Superior temporal gyrus (tissue), 1 donor: ENCODE data around the gene SIGLEC9.
"Not testable (repeated sequence)": the region's sequence is repeated elsewhere in the genome, so short reads cannot be mapped to it uniquely, and the experiment has no call there.

Experiments used
- DNase-seq: peaks from one replicate; pipeline ENCODE4 v3.0.0-alpha.2; 2016; ENCODE audit errors: extremely low spot score

The SIGLEC9 gene

DNA sequence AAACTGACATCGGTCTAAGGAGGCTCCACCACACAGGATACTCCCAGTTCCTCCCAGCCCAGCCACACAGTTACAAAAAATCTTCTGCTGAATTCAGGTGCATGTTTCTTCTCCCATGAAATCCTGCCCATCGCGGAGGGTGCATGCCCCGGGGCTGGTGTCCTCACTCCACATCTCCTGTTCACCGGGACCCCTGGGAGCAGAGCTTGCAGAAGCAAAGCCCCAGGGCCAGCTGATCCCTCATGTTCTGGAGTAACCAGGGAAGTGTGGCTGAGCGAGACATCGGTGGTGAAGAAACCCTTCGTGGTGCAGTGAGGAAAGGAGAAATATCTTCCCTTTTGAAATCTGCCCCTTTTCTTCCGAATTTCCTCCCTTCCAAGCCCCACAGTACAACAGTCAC, 904 bp upstream of the SIGLEC9 start:
- DNase-seq: no peak

DNA sequence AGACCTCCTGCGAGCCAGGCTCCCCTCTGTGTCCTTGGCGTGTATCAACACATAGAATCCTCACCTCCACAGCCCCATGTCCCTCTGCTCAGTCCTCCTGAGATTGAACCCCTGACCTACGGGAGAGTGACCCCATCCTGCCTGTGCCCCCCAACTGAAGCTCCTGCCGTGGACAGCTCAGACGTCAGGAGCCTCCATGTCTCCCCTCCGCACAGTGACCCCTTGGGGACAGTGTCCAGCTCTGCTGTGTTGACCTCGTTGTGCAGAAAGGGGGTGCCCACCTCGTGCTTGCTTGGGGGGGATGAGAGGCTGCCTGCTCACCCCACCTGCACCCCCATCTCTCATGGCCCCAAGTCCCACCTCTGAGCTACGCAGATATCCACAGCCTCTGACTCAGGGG, 490 bp upstream of the SIGLEC9 start:
- no peak for DNase-seq

DNA sequence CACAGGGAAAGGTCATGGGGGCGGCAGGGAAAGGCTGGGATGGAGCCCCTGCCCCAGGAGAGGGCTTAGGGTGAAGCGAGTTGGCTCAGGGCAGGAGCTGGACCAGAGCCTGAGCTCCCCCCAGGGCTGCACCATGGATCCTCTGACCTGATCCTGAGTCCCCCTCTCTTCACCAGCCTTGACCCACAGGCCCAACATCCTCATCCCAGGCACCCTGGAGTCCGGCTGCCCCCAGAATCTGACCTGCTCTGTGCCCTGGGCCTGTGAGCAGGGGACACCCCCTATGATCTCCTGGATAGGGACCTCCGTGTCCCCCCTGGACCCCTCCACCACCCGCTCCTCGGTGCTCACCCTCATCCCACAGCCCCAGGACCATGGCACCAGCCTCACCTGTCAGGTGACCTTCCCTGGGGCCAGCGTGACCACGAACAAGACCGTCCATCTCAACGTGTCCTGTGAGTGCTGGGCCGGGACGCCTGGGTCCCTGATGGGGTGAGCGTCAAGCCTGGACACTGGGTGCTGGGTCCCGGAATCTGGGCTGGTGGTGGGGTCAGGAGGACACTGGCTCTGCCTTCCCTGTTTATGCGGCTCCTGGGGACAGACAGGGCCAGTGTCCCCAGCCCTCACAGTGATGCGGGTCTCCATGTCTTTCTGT, 842 bp downstream of the SIGLEC9 start:
- no peak for DNase-seq

DNA sequence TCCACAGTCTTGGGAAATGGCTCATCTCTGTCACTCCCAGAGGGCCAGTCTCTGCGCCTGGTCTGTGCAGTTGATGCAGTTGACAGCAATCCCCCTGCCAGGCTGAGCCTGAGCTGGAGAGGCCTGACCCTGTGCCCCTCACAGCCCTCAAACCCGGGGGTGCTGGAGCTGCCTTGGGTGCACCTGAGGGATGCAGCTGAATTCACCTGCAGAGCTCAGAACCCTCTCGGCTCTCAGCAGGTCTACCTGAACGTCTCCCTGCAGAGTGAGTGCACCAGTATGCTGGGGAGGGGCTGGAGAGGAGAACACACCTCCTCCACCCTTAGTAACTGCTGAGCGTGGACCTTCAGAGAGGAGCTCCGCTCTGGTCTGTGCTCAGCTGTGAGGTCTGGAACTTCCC, 2.3 kb downstream of the SIGLEC9 start:
- DNase-seq: no peak

DNA sequence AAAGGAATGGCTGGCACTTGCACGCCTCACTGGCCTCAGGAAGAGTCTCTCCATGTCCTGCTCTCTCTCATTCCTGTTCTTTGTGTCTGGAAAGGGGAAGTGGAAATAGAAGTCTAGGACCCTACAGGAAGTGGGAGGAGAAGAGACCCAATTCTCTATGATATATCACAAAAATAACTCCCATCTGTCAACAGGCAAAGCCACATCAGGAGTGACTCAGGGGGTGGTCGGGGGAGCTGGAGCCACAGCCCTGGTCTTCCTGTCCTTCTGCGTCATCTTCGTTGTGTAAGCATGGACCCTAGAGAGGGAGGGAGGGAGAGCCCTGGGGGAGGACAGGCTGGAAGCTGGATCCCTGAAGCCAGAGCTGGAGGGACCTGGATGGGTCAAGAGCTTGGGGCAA, 3.0 kb downstream of the SIGLEC9 start:
- no peak for DNase-seq

DNA sequence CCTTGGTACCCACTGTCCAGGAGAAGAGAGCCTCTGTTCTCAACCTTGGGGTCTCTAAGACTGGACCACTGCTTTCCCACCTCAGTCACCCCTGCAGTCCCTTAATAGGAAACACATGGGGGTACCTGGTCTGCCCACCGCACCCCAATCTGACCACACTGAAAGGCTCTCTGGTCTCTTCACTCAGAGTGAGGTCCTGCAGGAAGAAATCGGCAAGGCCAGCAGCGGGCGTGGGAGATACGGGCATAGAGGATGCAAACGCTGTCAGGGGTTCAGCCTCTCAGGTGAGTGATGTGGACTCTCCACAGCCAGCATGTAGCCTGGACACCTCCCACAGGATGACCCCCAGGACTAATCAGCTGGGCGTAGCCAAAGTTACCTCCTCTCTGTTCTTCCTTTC, 3.5 kb downstream of the SIGLEC9 start:
- DNase-seq: no peak

DNA sequence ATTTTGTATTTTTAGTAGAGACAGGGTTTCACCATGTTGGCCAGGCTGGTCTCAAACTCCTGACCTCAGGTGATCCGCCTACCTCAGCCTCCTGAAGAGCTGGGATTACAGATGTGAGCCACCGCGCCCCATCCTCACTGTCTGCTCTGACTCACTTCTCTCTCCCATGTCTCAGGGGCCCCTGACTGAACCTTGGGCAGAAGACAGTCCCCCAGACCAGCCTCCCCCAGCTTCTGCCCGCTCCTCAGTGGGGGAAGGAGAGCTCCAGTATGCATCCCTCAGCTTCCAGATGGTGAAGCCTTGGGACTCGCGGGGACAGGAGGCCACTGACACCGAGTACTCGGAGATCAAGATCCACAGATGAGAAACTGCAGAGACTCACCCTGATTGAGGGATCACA, 5.0 kb downstream of the SIGLEC9 start:
- no peak for DNase-seq

DNA sequence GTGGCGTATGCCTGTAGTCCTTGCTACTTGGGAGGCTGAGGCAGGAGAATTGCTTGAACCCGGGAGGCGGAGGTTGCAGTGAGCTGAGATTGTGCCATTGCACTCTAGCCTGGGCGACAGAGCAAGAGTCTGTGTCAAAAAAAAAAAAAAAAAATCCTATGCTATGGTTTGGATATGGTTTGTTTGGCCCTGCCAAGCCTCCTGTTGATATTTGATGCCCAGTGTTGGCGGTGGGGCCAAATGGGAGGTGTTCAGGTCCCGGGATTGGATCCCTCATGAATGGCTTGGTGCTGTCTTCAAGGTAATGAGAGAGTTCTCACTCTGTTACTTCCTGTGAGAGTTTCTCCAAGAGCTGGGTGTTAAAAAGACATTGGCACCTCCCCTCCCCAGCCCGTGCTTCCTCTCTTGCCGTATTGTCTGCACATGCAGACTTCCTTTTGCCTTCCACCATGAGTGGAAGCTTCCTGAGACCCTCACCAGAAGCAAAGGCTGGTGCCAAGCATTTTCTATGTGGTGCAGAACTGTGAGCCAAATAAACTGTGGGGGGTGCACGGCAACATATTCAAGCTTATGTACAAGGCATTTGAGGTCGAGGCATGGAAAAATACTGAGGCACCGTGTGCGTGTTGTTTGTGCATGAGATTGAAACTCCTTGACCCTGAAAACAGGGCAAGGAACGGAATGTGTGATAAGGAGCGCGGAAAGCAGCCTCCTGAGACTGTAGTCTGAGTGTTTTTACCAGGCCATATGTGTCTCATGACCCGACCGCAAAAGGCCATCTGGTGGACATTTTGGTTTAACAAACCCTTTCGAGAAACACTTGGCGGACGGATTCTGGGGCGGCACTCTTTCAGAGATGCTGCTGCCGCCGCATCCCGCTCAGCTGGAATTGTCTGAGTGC, 7.3 kb downstream of the SIGLEC9 start:
- no peak for DNase-seq

DNA sequence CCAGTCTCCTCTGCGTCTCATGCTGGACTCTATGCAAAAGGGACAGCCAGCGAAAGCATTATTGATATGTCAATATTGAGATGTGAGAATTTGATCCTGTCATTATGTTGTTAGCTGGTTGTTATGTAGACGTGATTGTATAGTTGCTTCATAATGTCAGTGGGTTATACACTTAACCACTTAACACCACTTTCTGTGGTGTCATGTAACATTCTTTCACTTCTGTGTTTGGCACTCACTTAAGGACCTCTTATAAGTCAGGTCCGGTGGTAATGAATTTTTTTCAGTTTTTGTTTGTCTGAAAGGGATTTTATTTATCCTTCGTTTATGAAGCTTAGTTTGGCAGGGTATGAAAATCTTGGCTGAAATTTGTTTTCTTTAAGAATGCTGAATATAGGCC, 10.3 kb downstream of the SIGLEC9 start:
- DNase-seq: no peak

DNA sequence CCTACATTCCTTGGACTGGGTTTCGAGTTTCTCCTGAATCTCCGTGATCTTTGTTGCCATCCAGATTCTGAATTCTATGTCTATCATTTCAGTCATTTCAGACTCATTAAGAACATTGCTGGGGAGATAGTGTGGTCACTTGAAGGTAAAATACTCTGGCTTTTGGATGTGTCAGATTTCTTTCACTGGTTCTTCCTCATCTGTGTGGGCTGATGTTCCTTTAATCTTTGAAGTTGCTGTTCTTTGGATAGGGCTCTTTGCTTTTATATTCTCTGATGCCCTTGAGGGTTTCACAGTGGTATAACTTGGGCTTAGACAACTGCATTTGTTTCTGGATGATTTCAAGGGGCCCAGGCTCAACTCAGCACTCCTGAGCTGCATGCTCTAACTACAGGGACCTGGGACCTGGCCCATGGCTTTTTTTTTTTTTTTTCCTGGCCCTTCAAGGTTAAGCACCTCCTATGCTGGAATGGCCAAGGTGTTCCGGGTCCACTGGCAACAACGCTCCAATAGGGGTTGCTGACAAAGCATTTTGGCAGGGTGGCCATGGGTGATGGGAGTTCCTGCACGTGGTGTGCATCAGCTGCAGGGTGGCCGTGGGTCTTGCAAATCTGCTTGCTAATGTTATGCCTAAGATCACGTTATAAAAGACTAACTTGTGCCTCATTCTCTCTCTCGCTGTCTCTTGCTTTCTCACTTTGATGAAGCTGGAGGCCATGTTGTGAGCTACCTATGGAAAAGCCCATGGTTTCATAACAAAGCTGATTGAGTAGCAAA, 11.5 kb downstream of the SIGLEC9 start:
- DNase-seq: no peak

DNA sequence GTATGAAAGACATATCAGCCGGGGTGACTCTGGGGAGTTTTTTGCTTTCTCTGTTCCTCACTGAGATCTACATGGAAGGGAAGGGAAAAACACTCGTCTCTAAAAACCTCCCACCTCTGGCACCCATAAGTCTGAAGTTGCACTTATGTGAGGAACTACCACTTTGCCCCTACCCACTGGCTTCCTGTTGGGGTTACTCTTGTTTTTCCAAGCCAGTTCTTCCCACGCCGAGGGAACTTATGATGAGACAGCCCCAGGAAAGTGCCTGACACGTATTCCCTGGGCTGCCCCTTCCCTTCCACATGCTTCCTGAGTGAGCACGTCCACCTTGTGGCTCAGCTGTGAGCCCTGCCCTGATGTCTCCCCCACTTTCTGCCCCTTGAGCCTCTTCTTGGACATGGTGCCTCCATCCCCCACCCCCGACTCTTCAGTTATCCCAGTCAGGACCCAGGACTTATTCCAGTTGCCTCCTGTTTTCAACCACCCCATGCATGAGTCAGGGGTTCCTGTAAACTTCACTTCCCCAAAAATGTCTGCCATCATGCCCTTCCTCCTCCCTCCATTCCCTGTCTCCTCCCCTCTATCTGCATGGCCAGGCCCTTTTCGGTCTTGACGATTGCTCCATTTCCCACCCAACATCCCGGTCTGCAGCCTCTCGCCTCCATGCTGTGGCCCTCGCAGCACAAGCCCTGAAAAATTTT, 12.3 kb downstream of the SIGLEC9 start:
- no peak for DNase-seq

DNA sequence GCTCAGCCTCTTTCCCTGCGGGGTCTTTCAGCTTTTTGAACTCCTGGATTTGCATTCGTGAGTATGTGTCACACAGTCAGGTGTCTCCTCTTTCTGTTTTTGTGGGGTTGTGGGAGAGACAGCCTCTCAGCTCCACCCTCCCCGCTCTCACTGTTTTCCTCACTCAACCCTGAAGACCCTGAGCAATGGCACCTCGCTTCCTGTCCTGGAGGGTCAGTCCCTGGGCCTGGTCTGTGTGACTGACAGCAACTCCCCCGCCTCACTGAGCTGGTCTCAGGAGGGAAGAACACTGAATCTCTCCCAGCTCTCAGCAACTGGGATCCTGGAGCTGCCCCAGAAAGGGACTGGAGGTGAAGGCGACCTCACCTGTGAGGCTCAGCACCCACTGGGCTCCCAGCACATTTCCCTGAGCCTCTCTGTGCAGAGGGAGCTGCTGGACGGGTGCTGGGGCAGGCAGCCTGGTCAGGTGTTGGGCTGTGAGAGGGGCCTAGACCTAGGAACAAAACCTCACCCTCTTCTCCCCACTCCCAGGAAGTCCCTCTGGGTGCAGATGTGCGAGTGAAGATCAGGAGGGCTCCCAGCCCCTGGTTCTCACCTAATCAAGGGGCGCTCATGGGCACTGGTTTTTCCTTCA, 13.2 kb downstream of the SIGLEC9 start:
- no peak for DNase-seq

DNA sequence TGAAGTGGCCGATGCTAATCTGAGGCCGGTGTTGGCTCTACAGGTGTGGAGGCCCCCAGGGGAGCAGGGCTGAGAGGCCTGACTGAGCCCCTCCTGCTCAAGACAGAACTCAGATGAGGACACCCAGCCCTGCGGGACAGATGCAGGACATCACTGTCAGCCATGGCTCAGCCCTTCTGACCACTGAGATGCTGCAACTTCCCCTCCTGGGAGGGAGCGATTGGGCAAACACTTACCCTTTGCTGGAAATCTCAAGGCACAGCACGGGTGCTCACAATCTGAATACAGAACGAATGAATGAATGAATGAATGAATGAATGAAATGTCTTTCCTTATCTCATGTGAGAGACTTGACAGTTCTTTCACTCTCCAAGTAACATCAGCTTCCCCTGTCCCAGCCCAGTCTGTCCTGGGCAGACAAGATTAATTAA, 13.9 kb downstream of the SIGLEC9 start:
- no peak for DNase-seq

DNA sequence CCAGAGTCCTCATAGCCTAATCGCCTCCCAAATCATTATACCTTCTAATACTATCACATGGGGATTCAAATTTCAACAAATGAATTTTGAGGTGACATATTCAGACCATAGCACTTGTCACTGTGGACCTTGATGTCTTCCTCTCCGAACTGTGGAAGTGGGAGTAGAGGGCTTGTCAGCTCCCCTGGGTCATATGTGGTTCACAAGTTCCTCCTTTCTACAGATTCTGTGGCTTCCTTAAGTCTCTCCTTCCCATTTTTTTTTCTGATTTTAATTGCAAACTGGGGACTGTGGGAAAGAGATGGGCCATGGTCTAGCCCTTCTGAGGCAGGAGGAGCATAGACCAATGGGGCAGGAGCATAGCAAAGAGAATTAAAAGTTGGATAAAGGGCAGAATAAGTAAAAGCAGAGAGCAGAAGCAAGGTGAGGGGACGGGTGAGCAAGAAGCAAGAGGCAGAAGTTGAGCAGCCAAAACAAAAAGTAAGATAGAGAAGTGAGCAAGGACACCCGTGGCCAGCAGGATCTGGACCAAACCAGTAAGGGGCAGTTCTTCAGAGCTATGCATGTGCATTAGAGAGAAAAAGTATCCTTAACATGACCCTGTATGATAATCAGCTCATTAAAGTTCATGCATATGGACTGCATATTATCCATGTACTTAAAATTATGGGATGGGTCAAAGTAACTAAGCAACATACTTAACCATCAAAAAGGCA, 14.8 kb downstream of the SIGLEC9 start:
- DNase-seq: no peak

DNA sequence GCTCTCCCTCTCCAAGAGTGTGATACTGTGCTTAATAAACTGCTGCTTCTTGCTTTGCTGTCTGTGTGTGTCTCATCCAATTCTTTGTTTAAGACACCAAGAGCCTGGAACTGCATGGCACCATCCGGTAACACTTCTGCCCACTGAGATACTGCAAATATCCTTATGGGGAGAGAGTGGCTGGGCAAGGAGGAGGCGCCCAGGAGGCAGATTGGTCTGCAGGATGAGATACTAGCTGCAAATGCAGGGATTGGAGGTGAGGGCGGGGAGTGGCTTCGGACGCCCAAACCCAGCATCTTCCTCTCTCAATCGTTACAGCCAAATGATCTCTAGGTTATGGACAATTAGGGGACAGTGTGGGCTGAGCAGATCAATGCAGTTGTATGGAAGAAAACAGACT, 15.7 kb downstream of the SIGLEC9 start:
- DNase-seq: no peak

DNA sequence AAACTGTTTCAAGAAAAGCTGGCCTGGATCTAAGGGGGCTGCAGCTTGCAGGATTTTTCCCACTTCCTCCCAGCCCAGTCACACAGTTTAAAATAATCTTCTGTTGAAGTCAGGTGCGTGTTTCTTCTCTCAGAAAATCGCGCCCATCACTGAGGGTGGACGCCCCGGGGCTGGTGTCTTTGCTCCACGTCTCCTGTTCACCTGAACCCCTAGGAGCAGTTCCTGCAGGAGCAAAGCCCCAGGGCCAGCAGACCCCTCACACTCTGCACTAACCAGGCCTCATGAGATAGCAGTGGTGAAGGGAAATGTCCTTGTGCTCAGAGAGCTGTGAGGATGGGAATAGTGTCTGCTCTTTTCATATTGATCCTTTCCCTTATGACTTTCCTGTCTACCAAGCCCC, 16.5 kb downstream of the SIGLEC9 start:
- DNase-seq: no peak

DNA sequence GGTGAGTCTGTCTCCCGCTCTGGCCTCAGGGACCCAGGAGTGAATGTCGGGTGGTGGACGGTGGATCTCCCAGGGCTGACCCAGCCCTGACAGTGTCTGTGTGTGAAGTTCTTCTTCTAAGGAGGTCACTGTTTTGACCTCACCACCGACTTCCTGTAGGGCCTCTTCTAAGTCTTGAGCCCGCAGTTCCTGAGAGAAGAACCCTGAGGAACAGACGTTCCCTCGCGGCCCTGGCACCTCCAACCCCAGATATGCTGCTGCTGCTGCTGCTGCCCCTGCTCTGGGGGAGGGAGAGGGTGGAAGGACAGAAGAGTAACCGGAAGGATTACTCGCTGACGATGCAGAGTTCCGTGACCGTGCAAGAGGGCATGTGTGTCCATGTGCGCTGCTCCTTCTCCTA, 17.4 kb downstream of the SIGLEC9 start, which contains the start of gene SIGLEC7:
Gene SIGLEC7, plus strand, starts transcription at position 183 of the 400 bp plus-strand sequence. Its CDS starts 69 bp downstream, at position 252.
- no peak for DNase-seq

DNA sequence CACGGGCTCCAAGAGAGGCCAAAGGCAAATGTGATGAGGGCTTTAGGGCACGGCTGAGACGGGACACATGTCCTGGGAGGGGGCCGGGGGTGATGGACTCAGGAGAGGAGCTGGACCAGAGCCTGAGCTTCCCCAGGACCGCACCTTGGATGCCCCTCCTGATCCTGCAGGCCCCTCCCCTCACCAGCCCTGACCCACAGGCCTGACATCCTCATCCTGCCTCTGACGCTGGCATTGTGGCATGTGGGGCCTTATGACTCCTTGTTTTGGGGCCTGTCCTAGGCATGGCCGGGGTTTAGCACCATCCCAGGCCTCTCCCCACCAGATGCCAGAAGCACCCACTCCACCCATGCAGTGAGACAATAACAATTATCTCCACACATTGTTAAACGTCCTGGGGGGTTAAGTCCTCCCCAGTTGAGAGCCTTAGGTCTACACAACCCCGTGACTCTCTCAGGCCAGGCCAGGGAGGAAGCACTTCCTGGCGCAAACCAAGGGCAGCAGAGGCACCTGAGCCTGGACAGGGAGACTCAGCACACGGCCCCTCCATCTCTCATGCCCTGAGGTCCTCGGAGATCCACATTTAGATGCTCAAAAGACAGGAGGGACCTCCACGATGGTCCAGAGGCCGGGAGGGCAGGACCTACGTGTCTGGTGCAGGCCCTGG, 18.2 kb downstream of the SIGLEC9 start:
- not testable (repeated sequence) for DNase-seq

DNA sequence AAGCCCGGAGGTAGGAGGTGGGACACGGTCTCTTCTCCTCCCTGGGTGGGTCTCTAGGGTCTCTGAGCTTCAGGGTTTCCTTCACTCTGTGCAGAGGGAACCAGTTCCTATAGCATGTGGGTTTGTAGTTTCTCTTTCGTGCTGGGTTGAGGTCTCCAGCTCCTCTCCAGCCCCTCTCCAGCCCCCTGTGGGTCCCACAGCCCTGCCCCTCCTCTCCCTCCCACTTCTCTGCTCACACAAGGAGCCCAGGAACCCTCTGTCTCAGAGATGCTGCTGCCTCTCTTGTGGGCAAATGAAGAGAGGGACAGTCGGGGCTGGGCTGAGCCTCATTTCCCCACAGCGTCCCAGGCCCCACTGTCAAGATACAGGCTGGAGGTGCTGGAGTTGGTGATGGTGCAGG, 18.8 kb downstream of the SIGLEC9 start:
- DNase-seq: no peak

DNA sequence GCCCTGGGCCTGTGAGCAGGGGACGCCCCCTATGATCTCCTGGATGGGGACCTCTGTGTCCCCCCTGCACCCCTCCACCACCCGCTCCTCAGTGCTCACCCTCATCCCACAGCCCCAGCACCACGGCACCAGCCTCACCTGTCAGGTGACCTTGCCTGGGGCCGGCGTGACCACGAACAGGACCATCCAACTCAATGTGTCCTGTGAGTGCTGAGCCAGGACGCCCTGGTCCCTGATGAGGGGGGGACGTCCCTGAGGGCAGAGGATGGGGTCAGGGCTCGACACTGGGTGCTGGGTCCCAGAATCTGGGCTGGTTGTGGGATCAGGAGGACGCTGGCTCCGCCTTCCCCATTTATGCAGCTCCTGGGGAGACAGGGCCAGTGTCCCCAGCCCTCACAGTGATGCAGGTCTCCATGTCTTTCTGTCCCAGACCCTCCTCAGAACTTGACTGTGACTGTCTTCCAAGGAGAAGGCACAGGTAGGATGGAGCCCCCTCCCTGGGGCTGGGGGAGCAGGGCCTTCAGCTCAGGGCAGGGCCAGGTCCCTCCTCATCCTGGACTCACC, 19.9 kb downstream of the SIGLEC9 start:
- no peak for DNase-seq
